HFFc6 (cell line): ENCODE data around the gene UBL4B. TPM values are rescaled to one million over a fixed set of nuclear protein-coding genes. Genes with fewer than 3 reads are reported as not detected.

Source experiments
- DNase-seq: peaks from one replicate; pipeline ENCODE4 v3.0.0-alpha.2; 2018
- H3K27ac Mint-ChIP-seq: 2 replicates; pipeline ENCODE4 v1.8.0; 2020; ENCODE audit warnings: mild to moderate bottlenecking, mixed read lengths
- H3K27me3 Mint-ChIP-seq: 2 replicates; pipeline ENCODE4 v1.8.0; 2021; ENCODE audit warnings: mild to moderate bottlenecking, moderate library complexity, mixed read lengths; ENCODE audit not compliant: insufficient read depth
- H3K36me3 Mint-ChIP-seq: 2 replicates; pipeline ENCODE4 v1.8.0; 2021; ENCODE audit warnings: low read depth, mixed read lengths
- H3K4me1 Mint-ChIP-seq: 2 replicates; pipeline ENCODE4 v1.8.0; 2020; ENCODE audit warnings: low read depth, mixed read lengths
- H3K4me3 Mint-ChIP-seq: 2 replicates; pipeline ENCODE4 v1.8.0; 2020; ENCODE audit warnings: mild to moderate bottlenecking, moderate library complexity, mixed read lengths
- H3K9me3 Mint-ChIP-seq: 2 replicates; pipeline ENCODE4 v1.8.0; 2020; ENCODE audit warnings: mild to moderate bottlenecking, mixed read lengths
- total RNA-seq, 6 experiments: library from RNA; stranded (reverse); fragmentation: NEBNext Ultra II Directional; extraction: Animal tissue kit (Norgen Biotek cat#: 25700); gene quantifications; 2 replicates in 1 of 6; 3 replicates in 5 of 6; pipeline ENCODE4 v1.2.3, GENCODE V29; 2021
- TF ChIP-seq, protein P1 (sequence below): fragments of 200-600 bp; sonication (generic); IDR thresholded peaks from 2 replicates; pipeline ENCODE4 v1.5.0; 2021; ENCODE audit warnings: antibody characterized with exemption, mild to moderate bottlenecking

UBL4B gene
- total RNA-seq, 6 experiments from 2014 or later = 1.5 to 10.9 (median 1.8) TPM

DNA sequence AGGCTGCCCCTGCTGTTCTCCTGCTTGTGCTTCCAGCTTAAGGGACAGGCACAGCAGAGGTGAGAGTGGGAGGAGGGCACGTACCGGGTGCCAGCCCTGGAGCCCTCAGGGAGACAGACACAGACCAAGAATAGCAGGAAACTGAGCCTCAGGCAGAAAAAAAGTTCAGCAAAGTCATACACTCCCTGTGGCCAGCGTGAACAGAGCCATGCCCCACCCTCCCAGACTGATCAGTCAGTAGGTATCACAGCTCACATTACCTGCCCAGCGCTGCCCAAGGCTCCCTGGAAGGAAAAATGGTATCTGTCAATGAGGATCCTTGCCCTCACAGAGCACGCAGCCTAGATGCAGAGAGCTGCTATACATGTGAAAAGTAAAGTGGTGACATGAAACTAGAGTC, 1.3 kb downstream of the UBL4B start:
- Mint-ChIP-seq H3K27me3 (peaks cover 12% of the 10 kb centered on the region), H3K36me3 (no peaks in the 10 kb centered on the region), H3K9me3 (no peaks in the 10 kb centered on the region), H3K27ac (no peak overlapping the region), H3K4me1 (peaks cover 23% of the 10 kb centered on the region), H3K4me3 (no peak overlapping the region)
- TF ChIP-seq, protein P1, sequence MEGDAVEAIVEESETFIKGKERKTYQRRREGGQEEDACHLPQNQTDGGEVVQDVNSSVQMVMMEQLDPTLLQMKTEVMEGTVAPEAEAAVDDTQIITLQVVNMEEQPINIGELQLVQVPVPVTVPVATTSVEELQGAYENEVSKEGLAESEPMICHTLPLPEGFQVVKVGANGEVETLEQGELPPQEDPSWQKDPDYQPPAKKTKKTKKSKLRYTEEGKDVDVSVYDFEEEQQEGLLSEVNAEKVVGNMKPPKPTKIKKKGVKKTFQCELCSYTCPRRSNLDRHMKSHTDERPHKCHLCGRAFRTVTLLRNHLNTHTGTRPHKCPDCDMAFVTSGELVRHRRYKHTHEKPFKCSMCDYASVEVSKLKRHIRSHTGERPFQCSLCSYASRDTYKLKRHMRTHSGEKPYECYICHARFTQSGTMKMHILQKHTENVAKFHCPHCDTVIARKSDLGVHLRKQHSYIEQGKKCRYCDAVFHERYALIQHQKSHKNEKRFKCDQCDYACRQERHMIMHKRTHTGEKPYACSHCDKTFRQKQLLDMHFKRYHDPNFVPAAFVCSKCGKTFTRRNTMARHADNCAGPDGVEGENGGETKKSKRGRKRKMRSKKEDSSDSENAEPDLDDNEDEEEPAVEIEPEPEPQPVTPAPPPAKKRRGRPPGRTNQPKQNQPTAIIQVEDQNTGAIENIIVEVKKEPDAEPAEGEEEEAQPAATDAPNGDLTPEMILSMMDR = no peak
- DNase-seq = no peak

DNA sequence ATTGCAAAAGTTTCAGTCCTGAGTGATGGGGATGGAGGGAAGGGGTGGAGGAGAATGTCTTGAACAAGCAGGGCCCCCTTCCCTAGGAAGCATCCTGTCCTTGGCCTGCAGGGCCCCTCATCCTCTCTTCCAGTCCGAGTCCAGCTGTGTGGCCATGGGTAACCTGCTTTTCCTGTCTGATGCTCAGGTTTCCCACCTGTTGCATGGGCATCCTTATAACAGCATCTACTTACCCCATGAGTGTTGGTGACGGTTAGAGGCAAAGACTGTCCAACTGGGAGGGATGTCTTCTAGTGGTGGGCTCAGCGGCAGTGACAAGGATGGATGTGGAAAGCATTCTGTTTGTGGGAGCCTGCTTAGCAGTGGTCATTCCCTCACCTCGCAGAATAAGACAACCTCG, 1.9 kb downstream of the UBL4B start:
- Mint-ChIP-seq H3K4me3 (no peak overlapping the region), H3K27ac (no peak overlapping the region), H3K27me3 (peaks cover 12% of the 10 kb centered on the region)

GRCh38 chr1:110114784-110115183, 2.5 kb downstream of the UBL4B start:
- Mint-ChIP-seq H3K4me3 (no peak overlapping the region), H3K36me3 (no peaks in the 10 kb centered on the region), H3K9me3 (no peaks in the 10 kb centered on the region), H3K27me3 (peaks cover 12% of the 10 kb centered on the region), H3K27ac (no peak overlapping the region), H3K4me1 (peaks cover 18% of the 10 kb centered on the region)
- TF ChIP-seq, protein P1 = no peak
- DNase-seq = no peak

More for the DNA sequence above, 1.9 kb downstream of the UBL4B start:
- H3K36me3 Mint-ChIP-seq = no peaks in the 10 kb centered on the region
- TF ChIP-seq, protein P1 = no peak
- no peaks in the 10 kb centered on the region for H3K9me3 Mint-ChIP-seq
- peaks cover 24% of the 10 kb centered on the region for H3K4me1 Mint-ChIP-seq
- DNase-seq = no peak

DNA sequence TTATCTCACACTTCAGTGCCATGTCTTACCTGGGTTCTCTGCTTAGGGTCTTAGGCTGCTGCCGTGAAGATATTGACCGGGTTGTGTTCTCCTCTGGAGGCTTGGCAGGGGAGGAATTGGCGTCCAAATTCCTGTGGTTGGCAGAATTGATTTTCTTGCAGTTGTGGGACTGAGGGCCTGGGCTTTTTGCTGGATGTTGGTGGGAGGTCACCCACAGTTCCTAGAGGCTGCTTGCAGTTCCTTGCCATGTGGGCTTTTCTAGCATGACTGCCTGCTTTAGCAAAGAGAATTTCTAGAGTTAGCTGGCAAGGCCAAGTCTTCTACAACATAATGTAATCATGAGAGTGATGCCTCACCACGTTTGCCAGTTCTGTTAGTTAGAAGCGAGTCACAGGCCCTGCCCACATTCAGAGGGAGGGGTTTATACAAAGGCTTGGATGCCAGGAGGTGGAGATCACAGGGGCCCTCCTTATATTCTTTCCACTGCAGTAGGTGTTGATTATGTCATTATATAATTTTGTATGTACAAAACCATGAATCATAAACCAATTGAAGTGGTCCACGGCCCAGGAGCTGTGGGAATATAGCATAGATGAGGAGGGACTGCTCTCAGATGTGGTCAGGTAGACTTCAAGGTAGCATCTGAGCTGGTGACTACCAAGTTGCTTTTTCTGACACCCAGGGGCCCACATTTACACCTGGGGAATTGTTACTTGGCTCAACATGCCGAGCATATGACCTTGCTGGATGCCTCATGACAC, 6.6 kb downstream of the UBL4B start:
- Mint-ChIP-seq H3K36me3 (peaks cover 11% of the 10 kb centered on the region; the same call in 1 of the 2 replicates), H3K9me3 (peaks cover 8% of the 10 kb centered on the region), H3K27me3 (peaks cover 7% of the 10 kb centered on the region), H3K27ac (no peak overlapping the region), H3K4me3 (no peak overlapping the region), H3K4me1 (peaks cover 29% of the 10 kb centered on the region)
- peak; percentile 35 for DNase-seq
- TF ChIP-seq, protein P1 = no peak

- peaks cover 12% of the 10 kb centered on the region; the same call in 1 of the 2 replicates for H3K36me3 Mint-ChIP-seq
- no peak overlapping the region for H3K4me3 Mint-ChIP-seq
- H3K27me3 Mint-ChIP-seq = peaks cover 7% of the 10 kb centered on the region
- H3K9me3 Mint-ChIP-seq = peaks cover 11% of the 10 kb centered on the region
- no peak for DNase-seq
- peaks cover 30% of the 10 kb centered on the region for H3K4me1 Mint-ChIP-seq
- TF ChIP-seq, protein P1 = no peak
- no peak overlapping the region for H3K27ac Mint-ChIP-seq
Measured at GRCh38 chr1:110119843-110120242, 7.6 kb downstream of the UBL4B start.
